LoVo (cell line): Measurements from ENCODE around the gene KRTAP5-4.
"Not testable (repeated sequence)": the region's sequence is repeated elsewhere in the genome, so short reads cannot be mapped to it uniquely, and the experiment has no call there.

ENCODE experiments used
- DNase-seq: peaks from one replicate; pipeline ENCODE4 v3.0.0-alpha.2; 2016; ENCODE audit warnings: low spot score

Gene KRTAP5-4

GRCh38 chr11:1652771-1653540 is 31.0 kb upstream of the KRTAP5-4 start:
- DNase-seq: peak; percentile 63

GRCh38 chr11:1652442-1652770 is 30.5 kb upstream of the KRTAP5-4 start:
- no peak for DNase-seq

GRCh38 chr11:1652026-1652425 is 30.1 kb upstream of the KRTAP5-4 start:
- DNase-seq: no peak

GRCh38 chr11:1651411-1651980 is 29.6 kb upstream of the KRTAP5-4 start:
- DNase-seq: no peak

GRCh38 chr11:1650918-1651262 is 29.0 kb upstream of the KRTAP5-4 start:
- no peak for DNase-seq

- DNase-seq: no peak
These were observed 28.3 kb upstream of the KRTAP5-4 start for GRCh38 chr11:1650034-1650917.

- DNase-seq: no peak
These were observed 26.9 kb upstream of the KRTAP5-4 start for GRCh38 chr11:1648653-1649420.

- no peak for DNase-seq
These were observed 26.1 kb upstream of the KRTAP5-4 start for GRCh38 chr11:1647901-1648652.

- DNase-seq: not testable (repeated sequence)
These were observed 24.6 kb upstream of the KRTAP5-4 start for GRCh38 chr11:1646540-1646939.

- no peak for DNase-seq
These were observed 23.5 kb upstream of the KRTAP5-4 start for GRCh38 chr11:1645357-1645821.

GRCh38 chr11:1644601-1645356 is 22.8 kb upstream of the KRTAP5-4 start:
- DNase-seq: no peak

GRCh38 chr11:1643146-1643690 is 21.3 kb upstream of the KRTAP5-4 start:
- no peak for DNase-seq

GRCh38 chr11:1642288-1643145 is 20.6 kb upstream of the KRTAP5-4 start:
- DNase-seq: no peak

- DNase-seq: no peak
These were observed 19.2 kb upstream of the KRTAP5-4 start for GRCh38 chr11:1641096-1641495.

- peak; percentile 29 for DNase-seq
These were observed 18.4 kb upstream of the KRTAP5-4 start for GRCh38 chr11:1640076-1640946.

GRCh38 chr11:1639666-1640065 is 17.7 kb upstream of the KRTAP5-4 start:
- DNase-seq: no peak

GRCh38 chr11:1639102-1639620 is 17.2 kb upstream of the KRTAP5-4 start:
- DNase-seq: no peak

GRCh38 chr11:1638344-1638743 is 16.4 kb upstream of the KRTAP5-4 start:
- DNase-seq: no peak
